Stimulated activated CD4-positive, alpha-beta T cell treated with anti-CD3 and anti-CD28 coated beads, TNF-alpha, amount 100 ng/mL, for 4 hours (primary cell): ENCODE results near the gene ARID5A.

Experiments used
- DNase-seq, 3 experiments: peaks; one replicate each; pipeline ENCODE4 v3.0.0-alpha.2; 2020; ENCODE audit warnings: low read depth in 3 of 3

The ARID5A gene

DNA sequence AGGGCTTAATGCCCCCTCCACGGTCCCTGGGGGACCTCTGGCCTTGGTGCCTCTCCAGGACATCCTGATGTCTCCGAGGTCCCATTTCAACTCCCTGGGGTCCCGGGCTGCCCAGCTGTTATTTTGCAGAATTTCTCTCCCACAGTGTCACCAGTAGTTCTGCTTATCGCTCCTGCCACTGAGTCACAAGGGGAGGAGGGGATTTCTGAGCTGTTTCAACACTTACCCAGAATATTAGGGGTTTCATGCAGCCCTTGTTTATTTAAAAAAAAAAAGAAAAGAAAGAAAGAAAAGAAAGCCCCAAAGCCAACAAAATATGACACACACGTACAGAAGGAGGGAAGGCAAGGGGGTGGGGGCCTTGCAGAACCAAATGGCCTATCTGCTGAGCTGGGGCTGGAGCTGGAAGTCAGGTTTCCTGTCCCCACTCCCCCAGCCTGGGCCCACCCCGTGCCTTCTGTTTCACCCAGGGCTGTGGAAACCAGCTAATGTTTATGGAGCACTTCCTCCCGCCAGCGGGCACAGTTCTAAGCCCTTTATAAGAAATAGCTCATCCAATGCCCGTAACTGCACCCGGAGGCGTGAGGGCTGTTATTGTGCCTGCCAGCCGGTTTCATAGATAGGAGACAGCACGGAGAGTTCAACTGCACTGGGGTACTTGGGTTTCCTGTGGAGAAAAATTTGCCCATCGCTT is 8.4 kb upstream of the ARID5A start:
- peak; percentile 41 to 61 (median 44) for DNase-seq

DNA sequence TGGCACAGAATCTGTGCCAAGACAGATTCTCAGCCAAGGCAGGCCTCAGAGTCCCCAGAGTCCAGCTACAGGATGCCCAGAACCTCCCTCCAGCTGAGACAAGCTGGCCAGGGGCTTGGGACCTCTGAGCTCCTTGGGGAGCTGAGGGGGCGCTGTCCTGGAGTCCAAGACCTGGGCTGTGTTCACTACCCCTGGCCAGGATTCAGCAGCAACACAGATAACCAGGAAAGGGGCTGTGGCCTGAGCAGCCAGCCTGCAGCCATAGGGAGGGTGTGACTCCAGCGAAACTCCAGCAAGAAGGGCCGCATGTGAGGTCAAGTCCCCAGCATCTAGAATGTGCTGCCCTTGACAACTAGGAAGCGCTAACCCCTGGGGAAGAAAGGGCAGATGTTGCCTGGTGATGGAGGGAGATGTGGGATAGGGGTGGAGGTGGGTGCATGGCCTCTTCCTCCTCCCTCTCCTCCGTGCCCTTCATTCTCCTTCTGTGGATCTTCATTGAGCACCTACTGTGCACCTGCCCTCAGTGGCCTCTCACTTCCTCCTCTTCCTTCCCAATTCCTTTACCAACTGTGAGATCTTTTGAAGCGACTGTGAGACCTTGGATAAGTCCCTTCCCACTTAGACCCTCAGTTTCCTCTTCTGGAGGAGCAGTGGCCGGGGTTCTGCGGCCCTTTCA is 7.7 kb upstream of the ARID5A start:
- DNase-seq = no peak

DNA sequence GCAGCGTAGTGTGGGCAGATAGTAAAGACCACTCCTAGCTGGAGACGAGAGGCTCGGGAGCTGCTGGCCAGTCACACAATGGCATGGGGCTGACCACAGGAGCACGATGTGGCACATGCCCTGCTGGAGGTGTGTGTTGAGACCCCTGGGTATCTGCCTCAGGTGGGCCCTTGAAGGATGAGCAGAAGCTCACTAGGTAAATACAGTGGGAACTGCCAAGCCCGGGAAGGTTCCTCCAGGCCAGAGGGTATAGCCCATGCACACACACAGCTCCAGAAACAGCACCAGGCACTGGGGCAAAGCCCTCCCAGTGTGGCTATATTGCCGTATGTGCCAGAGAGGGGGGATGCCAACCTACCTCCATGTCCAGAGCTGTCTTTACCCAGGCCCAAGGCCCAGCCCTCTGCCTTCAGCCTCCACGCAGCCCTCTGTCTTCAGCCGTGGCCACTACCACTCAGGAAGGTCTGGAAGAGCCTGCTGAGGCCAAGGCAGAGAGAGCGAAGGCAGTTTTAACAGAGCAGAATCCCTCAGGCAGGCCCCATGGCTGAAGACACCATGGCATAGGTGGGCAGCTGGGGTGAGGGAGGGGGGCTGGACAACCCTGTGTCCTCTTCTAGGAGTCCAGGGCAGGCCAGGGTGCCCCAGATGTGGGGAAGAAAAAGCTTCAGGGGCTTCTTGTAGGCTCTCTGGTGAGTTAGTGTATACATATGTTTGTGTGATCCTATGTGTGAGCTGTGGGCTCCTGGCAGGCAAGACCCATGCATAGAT is 7.0 kb upstream of the ARID5A start:
- DNase-seq = no peak

DNA sequence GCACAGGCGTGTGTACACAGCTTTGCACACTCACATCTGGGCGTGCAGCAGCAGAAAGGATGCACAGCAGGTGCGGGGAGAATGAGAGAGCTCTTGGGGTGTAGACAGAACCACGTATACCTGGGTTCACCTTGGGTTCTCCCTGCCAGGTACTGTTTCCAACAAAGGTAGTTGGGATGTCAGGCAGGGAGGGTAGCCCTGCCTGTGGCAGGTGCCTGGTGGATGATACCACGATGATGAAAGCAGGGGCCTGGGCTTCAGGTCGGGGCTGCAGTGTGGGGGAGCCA is 6.5 kb upstream of the ARID5A start:
- DNase-seq = no peak

DNA sequence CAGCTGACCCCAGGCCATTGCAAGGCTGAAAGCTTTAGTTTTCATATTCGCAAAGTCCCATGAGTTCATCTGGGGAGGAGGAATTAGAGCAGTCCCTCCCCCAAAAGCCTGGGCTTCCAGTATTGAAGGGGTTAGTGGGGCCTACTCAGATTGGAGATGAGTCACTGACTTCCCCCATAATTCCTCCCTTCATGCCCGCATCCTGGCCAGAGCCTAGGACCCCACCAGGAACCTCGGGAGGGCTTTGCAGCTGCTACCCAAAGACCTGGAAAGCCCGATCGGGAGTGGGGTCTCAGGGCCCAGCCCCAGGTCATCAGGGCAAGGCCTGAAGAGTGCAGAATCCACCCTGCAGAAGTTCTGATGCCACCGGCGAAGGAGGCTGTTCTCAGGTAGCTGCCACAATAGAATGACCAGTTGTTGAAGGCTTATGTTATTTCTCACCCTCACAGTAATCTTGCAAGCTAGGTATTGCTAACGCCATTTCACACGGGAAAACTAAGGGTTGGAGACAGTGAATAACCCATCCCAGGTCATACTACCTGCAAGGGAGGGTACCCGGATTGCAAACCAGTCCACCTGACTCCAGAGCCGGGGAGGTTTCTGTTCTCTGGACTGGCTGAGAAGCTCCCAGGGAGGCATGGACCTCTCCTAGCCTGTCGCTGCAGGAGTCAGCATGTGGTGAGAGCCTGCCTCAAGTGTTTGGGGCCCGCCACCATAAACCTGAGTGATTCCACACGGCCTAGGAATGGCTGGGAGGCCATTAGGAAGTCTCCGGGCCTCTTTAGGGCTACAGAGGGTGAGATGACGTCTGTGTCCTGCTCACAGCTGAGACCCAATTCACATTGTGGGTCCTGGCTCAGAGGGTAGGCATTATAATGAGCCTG is 5.8 kb upstream of the ARID5A start:
- DNase-seq = no peak

DNA sequence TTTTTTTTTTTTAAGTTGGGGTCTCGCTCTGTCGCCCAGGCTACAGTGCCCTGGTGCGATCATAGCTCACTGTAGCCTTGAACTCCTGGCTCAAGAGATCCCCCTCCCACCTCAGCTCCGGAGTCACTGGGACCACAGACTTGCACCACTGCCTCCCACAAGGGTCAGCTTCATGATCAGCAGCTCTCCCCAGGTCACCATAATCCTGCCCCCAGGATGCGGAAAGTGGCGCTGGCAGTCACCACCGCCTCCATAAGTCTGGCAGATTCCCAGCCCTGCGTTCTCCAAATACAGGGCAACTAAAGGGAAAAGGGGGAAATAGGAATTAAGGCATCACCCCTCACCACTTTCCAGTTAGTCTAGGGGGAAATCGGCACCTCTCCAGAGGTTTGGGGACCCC is 5.2 kb upstream of the ARID5A start:
- no peak for DNase-seq

DNA sequence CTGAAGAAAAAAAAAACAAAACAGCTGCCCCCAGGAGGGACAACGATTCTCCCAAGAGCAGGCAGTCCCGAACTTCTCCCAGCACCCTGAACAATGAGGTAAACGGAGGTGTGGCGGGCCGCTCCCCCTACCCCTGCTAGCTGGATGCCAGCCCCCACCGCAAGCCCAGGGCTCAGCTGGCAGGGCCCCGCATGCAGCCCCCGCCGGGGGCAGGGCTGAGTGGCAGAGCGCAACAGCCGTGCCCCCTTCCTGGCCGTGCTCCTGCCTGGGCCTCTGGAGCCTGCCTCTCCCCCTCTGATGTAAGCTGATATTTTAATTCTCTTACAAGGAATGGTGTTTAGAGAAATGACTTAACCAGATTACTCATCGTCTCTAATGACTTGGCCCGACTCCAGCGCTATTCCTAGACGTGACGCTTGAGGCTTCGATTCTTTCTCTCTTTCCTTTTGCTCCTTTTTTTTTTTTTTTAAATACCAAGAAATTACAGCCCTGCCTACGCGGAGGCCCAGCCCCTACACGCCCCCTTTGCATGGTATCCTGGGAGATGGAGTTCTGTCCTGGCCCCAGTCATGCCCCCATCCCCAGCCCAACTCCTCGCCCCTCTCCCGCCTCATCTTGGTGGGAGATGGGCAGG is 4.6 kb upstream of the ARID5A start:
- DNase-seq = peak; percentile 55 to 89 (median 72)

DNA sequence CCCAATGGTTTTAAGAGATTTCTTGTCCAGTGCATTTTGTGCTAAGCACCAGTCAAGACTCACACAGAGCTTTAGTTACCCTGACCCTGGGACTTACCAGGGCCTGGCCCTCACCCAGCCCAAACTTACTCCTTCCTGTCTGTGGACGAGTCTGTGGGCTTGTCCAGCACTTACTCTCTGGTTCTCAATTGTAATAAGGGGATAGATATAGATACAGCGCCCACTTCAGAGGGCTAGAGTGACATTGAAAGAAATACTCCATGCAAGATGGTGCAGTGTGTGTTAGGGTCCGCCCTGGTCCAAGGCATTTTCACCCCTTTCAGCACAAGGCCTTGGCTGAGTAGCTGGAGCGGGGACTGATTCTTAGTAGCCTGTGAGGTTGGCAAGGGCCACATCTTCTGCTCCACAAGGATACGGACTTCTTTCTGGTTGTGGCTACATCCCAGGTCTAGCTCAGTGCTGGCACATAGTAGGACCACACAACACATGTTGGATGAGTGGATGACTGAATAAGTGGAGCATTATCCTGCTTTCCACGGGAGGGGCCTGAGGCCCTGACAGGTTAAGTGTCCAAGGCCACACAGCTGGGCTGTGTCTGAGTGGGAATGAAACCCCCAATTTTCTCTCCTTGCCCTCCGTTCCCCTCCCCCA is 3.8 kb upstream of the ARID5A start:
- DNase-seq = no peak

DNA sequence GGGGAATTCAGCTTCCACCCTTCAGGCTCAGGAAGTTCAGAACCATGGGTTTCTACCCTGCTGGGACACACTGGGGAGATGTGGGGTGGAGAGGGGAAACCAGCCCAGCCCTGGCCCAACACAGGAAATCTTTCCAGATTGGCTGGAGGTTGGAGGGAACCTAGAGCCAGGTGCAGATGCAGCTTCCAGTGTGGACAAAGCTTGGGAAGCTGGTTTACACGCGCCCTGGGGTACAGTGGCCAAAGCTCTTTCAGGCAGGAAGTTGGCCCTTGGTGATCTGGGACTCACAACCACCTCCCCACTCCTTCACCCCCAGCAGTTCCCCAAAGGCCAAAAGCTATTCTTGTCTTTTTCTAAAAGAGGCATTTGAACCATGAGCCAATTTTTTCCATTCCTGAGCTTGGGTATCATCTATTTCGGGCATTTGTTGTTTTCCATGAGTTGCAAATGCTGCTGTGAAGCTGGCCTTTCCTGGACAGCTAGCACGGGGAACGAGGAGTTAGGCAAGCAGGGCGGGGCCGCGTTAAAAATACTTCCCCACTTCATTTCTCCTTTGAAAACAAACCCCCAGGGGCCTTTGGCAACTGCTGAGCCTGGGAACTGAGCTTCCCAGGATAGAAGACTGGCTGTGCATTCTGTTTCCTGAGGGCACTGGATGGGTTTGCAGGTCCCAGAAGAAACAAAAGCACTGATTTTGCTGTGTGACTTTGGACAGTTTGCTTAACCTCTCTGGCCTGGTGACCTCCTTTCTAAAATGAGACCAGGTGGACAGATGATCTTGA is 3.1 kb upstream of the ARID5A start:
- DNase-seq = no peak

DNA sequence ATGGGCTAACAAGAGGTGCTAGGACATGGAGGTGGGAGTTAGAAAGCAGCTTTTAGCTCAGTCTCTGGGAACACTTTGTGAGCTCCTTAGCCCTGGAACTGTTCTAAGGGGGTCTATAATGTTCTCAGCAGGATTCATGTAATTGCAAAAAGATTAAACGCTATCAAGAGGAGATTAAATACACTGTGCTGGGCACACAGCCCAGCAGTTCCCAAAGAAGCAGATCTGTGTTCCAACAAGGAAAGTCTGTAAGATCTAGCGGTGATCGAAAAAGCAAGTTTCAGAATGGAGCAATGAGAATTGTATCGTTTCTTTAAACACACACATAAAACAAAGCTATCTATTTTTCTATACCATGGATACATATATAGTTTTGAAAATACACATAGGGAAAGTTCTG is 2.4 kb upstream of the ARID5A start:
- no peak for DNase-seq

DNA sequence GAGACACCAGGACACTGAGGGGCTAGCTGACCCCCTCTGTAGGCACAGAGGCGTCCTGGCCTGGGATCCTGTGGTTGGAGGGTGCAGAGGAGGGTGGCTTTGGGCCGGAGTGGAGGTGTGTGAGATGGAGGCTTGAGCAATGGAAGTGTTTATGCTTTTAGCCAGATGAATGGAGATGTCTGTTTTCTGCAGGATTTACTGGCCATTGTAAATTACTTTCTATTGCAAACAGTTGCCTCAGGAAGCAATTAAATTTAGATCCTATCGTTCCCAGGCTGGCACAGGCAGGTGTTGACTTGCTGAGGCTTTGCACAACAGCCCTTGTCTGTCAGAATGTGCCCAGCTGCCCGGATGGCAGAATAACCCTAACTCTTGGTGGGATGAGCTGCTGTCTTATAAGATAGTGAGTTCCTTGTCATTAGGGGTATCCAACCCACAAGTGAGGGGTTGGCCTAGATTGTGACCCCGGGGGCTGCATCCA is 1.8 kb upstream of the ARID5A start:
- DNase-seq = no peak

DNA sequence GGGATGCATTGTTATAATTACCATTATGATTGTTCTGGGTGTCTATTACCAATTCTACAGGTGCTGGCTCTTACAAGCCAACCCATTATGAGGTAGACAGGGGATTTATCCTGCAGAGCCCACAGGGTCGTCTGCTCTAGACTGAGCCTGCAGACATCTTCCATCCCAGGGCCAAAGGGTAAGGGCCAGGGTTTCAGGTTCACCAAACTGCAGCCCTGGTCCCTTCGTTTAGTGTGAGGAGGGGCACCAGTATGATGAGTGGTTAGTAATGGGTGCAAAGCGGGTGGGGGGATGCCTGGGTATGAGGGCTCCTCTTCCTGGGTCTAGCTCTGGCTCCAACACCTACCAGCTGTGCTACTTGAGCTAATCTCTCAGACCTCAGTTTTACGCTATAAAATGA is 1.2 kb upstream of the ARID5A start:
- DNase-seq = no peak

DNA sequence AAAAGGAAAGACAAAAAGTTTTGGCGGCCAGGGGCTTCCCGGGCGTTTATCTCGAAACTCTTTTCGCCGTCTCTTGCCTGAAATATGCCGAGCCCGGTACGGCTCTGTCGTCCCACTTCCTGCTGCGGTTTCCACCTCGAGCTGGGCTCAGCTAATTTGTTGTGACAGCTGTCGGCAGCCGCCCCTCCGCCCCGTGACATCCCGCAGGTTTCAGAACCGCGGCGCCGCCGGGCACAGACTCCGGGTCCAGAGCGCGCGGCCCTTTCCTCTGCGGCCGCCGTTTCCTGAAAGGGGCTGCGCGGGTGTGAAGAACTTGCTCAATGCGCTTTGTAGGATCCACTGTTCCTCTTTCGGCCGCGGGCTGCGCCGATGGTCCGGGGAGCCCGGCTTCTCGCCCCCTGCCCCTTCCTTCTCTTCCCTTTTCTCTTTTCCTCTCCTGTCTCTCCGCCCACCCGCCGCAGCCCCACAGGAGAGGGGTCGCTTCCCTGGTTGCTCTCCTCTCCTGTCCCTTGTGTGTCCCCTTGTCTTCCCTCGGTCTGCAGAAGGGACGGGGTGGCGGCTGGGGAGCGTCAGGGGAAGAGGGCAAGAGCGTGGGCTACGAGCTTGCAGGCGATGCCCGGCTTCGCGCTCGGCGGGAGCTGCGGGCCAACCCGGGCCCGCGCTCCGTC is 648 bp downstream of the ARID5A start:
- peak; percentile 59 to 72 (median 60) for DNase-seq

DNA sequence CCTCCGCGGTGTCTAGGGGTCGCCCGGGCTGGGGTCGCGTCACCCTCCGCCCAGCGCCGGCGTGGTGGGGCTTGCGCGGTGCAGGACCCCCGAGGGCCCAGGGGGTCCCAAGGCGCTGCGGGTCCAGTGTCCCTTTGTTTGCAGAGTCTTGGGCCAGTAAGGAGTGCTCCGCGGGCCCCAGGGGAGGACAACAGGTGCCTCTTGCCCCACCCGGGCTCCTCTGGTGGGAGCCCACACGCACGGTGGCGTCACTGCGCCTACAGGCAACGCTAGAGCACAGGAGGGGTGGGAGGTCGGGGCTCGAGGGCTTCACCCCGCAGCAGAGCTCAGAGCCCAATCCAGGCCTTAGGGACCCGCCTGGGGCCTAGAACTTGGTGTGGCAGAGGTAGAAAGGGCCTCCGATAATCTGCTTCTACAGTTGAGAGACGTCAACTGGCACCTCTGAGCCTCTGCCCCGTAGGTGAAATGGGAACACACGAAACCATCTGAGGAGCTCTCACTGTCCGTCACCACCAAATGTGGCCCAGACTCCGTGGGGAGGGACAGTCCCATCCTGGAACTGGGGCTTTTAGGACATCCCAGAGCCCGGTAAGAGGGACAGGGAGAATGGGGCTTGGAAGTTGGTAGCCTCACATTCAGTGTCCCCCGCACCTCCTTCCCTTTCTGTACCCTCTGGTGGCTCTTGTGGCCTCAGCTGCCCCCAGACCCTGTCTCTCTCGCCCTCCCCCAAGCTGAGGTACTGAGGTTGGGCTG is 1.4 kb downstream of the ARID5A start:
- DNase-seq = no peak

DNA sequence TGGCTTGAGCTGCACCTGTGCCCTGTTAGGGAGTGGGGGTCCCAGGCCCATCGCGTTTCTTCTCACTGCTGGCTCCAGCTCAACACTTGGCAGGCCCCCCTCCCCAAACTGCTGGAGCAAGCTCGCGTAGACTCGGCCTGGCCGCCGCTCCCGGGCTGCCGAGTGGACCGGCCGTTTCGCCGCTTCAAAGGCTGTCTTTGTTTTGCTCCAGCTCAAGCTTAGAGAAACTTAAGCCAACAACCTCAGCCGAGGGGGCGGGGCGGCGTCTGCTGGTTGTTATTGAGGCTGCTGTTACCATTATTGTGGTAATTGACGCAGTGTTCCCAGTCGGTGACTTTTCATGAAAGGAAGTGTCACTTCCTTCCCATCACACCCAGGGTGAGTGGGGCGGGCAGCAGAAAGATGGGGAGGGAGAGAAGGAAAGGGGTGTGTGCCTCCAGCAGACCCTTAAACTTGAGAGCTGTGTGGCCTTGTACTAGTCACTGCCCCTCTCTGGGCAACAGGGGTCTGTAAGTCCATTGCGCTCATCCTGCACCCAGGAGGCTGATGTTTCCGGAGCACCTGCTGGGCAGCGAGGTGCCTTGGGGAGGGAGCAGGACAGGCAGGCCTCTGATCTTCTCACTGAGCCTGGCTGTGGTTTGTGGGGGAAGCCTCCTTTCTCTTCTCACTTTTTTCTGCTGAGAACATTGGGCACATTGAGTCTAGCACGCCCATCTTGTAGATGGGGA is 2.1 kb downstream of the ARID5A start:
- DNase-seq = peak; percentile 70 to 85 (median 70)

DNA sequence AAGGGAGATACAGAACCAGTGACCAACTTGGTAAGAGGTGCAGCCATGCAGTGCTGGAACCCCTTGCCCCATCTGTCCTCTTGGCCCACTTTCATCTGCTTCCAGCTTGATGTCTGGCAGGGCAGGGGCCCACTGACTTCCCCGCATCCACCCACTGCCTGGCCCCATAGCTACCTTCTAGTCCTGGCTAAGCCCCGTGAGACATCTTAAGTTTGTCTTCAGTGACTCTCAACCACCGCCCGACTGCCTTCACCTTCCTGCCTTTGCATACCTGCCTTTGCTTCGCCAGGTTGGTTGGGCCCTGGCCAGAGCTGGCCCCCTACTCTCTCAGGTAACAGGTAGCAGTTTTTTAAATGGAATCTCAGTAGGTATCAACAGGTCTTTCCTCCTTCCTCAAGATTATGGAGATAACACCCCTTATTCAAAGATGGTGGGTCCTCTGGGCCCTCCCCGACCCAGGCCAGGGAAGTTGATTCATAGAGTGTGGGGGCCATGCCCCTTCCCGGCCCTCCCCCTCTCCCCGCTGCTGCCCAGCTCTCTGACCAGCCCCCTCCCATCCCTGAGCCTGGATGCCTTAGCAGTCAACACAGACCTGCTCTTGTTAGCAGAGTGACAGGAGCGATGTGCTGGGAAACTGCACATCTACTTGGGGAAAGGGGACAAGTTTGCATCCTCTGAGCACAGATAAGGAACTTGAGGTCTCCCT is 2.8 kb downstream of the ARID5A start:
- no peak for DNase-seq

DNA sequence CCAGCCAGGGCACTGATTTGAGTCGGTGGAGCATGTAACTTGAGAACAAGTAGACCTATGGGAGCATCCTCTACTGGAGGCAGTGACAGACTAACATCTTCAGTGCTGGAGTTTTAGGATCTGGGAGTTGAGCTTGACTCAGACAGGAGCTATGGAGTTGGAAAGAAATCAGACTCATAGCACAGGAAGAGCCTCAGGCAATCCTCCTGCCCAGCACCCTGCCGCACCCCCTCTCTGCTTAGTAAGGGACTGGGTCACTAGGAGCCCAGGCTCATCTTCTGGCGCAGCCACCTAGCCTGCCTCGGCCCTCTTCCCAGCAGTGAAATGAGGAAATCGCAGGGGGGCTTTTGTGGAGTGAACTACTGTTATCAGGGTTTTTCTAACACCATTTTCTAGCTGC is 3.6 kb downstream of the ARID5A start:
- DNase-seq = no peak
